GM18526 (cell line): Measurements from ENCODE around the gene LRRC28.

Experiments
- POLR2A ChIP-seq: IDR thresholded peaks from 3 replicates; pipeline ENCODE4 v1.6.1; 2011; ENCODE audit not compliant: insufficient read length; ENCODE audit errors: extremely low read depth

Gene LRRC28

DNA sequence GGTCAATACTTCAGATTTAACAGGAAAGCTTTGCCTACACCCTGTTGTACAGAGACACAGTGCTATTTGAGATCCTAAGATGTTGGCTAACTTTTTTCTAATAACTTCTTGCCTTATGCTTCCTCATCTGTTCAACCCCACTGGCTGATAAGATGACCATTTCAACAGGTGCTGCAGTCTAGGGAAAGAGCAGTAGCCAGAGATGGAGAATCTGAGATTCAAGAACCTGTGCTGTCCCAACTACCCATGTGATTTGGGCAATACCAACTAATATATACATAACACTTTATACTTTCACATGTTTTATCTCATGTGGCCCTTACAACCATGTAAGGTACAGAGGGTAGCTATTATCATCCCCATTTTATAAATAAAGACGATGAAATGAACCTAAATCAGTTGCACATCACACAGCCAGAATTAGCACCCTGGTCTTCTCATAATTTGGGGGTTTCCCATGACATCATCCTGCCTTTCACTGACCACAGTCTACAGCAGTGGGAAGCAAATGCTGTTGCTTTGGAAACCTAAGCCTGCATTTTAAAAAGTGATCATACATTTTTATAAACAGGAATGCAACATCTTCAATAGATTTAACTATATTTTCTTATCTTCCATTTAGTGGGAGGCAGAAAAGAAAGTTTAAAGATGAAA lies 11.6 kb upstream of the LRRC28 start:
- no peak for TF ChIP-seq POLR2A

DNA sequence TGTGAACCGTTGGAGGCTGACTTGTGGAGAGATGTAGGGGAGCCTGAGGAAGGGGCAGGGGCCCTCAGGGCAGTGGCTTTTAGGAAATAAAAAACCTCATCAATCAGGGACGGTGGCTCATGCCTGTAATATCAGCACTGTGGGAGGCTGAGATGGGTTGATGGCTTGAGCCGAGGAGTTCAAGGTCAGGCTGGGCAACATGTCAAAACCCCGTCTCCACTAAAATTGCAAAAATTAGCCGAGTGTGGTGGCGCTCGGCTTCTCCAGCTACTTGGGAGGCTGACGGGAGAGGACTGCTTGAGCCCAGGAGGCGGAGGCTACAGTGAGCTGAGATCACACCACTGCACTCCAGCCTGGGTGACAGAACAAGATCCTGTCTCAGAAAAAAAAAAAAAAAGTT lies 9.5 kb upstream of the LRRC28 start:
- no peak for TF ChIP-seq POLR2A

DNA sequence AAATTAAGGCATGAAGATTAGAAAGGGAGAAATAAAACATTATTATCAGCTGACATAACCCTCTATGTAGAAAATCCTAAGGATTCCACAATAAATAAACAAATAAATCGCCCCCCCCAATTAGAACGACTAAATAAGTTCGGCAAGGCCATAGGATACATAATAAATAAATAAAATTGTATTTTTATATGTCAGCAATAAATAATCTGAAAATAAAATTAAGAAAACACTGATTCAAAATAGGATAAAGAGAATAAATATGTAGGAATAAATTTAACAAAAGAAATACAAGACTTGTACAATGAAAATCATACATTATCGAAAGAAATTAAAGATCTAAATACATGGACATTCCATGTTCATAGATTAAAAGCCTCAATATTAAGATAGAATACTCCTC lies 7.0 kb upstream of the LRRC28 start:
- no peak for TF ChIP-seq POLR2A

DNA sequence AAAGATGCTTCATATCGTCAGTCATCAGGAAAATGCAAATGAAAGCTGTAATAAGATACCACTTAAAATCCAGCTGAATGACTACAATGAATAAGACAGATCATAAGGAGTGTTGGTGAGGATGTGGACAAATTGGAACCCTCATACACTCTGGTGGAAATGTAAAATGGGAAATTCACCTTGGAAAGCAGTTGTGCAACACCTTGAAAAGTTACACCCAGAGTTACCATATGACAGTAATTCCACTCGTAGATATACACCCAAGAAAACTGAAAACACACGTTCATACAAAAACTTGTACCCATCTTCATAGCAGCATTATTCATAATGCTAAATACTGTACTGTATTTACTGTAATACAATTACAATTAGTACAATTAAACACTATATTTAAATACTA lies 4.2 kb upstream of the LRRC28 start:
- TF ChIP-seq POLR2A: no peak

DNA sequence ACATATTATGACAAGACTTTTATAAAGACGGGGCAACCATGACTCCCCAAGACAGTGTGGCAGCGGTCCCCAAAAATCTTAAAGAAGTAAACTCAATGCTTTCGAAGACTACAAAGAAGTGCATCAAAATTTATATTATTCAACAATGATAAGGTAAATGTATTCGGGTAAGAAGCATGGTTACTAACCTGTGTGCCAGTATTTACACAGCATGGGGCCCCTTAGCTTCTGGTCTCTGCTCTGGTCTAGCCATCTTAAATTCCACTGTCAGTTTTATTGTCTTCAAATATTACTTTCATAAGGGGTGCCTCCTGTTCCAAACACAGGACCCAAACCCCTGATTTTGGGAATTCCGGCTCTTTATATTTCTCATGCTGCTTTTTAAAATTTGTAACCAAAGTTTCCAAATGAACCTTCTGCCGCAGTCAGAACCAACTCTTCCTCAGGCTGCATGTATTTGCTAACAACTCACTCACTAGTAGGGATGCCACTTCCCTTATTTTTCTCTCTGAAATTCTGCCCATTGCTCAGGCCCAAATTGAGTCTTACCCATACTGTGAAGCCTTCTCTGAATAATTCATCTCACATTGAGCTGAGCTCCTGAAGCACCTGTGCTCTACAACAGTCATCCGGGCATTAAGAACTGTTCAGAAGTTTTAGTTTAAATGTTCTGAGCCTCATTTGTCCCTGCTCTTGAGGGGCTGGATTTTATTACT lies 3.1 kb upstream of the LRRC28 start:
- no peak for TF ChIP-seq POLR2A

DNA sequence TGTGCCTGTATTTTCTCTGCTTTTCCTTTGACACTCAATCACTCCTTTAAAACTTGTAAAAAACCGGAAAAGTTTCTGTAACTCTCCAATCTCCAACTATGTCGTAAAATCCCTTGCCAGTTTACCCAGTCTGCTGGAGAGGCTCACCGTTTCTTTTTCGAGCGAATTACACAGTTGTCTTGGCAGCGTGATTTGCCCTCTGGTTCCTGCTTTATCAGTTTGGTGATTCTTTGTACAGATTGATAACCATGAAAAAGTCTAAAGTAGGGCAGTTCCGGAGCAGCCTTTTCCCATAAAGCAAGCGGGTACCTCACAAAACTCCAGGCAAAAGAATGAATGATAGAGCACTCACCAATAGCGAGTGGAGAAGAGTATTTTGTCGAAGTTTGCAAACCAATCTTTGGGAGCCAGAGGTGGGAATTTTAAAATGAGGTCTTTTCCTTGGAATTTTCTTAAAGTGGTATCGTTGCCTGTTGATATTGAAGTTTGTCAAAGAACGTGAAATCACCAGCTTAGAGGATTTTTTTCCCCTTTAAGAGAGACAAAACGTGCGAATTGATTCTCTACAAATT lies 1.9 kb upstream of the LRRC28 start, which contains the start of gene TTC23:
Gene TTC23 (minus strand): TSS at position 312 of the 572 bp plus-strand sequence. CDS start 20,869 bp downstream, outside the sequence.
- TF ChIP-seq POLR2A: no peak

DNA sequence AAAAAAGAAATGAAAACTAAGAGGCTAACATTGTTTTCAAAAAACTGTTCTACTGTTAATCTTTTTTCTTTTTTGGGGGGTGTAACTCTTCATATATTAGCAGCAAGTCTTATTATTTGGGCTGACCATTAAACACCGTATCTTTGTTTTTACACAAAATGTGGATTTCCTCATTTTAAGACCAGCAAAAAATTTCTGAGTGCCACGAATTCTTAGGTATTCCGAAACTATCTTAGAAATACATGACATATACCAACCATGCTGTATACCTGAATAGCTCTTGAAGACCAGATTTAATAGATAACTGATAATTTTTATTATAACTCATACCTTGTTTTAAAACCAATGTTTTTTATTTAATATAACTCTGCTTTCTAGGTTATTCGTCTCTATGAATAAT lies 1.3 kb upstream of the LRRC28 start:
- TF ChIP-seq POLR2A: no peak

DNA sequence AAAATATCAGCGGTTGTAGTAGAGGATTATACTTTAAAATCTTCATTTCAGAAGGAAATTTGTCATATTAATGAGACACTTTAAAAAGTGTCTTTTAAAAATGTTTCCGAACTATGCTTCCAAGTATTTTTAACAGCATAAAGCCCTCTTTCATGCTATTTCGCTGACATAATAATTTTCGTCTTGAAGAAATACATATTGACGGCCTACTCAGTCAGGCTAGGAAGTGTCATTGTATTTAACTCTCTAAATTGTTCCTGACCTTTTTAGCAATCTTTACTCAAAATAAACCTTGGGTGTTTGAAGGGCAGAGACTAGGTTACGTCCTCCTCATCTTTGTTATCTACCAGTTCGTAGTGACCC lies 806 bp upstream of the LRRC28 start:
- no peak for TF ChIP-seq POLR2A

DNA sequence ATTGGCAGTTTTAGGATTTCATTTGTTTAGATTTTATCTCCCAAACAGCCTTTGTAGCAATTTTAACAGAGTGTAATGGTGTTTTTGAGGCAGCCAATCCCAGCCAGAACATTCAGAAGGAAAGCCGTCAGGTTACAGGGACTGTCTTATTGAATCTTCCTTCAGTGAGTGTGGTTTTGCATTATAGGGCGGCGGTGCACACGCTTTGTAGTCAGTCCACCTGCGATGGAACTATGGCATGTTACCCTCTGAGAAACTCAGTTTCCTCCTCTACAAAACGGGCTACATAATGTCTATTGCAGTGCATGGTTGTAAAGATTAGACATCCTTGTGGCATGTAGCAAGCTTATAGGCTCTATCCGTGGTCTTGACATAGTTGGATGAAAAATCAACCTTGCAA lies 1.0 kb downstream of the LRRC28 start:
- TF ChIP-seq POLR2A: no peak

DNA sequence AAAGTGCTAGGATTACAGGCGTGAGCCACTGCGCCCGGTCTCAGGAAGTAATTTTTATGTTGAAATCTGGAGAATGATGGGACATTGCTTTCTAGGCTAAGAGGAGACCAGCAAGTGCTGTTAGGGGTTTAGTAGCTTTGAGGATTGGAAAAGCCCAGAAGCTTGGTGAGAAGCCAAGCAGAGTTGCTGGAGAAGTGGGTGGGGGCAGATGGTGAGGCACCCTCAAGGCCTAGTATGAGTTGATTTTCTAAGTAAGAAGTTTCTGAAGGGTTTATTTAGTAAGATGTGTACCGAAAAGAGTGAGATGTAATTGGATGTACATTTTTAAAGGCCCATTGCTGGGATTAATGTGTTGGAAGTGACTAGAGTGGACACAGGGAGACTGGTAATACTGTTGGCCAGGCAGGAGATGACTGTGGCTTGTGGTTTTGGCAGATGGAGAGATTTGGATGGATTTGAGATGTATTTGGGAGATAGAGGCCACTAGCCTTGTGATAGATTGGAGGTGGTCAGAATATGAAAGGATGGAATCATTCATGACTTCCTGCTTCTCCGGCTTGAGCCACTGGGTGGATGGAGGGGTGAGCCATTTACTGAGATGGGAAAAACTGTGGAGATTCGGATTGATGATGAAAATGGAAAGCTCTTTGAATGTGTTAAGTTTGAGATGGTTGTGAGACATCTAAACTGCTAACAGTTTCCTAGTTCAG lies 2.3 kb downstream of the LRRC28 start:
- TF ChIP-seq POLR2A: no peak

DNA sequence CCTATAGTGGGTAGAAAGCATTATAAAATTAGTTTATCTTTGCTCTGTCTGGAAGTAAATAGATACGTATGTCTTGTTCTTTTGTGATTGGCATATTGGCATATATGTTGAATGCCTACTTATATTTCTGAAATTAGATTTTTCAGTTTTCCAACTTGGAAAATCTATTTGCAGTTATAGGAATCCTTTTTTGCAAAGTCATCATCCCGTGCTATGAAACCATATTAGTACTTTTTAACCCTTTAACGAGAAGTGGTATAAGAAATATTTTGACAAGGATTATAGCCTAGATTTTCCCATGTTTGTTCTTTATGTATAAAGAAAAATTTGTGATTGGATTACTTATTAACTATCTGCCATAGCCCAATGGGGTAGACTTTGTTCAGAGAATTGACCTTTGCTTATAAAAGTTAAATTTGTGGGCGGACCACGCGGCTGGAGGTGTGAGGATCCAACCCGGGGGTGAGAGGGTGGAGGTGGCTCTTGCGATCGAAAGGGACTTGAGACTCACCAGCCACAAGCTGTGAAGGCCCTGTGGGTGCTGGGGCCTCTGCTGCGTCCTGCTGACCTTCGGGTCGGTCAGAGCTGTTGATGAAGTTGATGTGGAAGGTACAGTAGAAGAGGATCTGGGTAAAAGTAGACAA lies 5.9 kb downstream of the LRRC28 start:
- TF ChIP-seq POLR2A: no peak

DNA sequence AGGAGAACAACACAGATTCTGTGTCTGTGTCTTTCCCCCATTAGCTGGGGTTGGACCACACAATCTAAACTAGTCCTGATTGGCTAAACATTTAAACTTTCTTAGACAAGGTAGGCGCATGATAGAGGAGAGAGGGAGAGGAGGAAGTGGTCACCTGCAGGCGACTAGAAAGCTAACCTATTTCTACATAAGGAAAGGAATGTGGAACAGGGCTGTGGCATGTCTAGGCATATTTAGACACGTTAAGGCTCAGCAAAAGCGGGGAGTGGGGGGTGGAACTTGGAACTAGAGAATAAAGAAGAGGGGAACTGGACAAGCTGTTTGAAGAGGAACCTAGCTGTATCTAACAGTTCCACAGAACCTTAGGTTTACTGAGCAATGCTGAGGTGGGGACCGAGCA lies 12.8 kb downstream of the LRRC28 start:
- TF ChIP-seq POLR2A: no peak

DNA sequence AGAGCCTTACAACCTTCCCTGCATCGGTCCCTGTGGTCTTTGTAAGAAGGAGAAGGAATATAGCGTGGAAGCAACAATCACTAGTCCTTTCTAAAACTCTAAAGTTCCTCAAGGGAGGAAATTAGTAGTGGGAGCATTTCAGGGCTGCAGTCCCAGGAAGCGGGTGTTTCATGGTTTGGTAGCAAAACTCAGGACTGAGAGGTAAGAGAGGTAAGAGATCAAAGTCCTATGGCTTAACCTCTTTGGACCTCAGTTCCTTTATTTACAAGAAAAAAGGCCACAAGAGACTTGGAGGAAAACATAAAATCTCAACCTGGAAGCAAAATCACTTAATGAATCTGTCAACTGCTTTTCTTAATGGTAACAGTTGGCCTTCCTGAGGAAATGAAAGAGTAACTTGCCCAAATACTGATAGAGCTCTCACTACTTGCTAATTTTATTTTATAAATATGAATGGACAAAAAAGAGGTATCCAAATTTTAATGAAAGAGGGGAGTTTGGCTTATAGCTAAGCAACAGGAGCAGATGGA lies 14.3 kb downstream of the LRRC28 start:
- TF ChIP-seq POLR2A: no peak

DNA sequence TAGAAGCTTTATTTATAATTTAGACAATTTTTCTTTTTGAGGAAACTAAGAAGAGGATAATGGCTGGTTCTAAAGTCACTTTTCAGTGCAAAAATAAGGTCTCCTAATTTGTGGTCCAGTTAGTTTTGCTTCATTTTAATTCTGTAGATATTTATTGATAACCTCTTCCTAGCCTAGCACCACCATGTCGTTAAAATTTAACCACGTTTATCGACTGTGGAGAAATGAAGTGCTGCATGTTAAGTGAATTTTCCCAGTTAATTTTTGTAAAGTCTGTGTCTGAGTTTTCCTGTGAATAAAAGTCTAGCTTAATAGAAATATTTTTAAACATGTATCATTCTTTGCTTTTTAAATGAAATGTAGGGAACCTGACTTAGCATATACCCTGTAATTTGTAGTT lies 16.7 kb downstream of the LRRC28 start:
- no peak for TF ChIP-seq POLR2A

DNA sequence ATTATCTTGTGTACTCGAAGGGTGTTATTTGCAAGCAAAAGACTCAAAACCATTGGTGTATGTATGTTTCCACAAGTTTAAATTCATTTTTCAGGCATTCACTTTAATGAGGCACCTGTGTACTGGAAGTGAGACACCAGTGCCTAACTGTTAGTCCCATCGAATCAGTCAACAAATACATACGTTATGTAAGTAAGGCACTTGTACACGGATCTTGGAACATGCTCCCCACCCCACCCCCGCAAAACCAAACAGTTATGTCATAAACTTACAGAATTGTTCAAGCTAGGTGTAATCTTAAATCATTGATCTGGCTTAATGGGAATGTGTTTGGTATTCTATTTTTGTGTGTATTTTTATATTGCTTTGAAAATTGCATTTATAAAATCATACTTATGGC lies 17.1 kb downstream of the LRRC28 start:
- TF ChIP-seq POLR2A: no peak
